Esophagus muscularis mucosa (tissue), 3 donors: Measurements from ENCODE around the gene LCE3E.

Experiments used
- CTCF ChIP-seq, 3 experiments: fragments of 200-600 bp in 2 of 3; fragments of 450-650 bp in 1 of 3; sonication (generic) in 2 of 3; IDR thresholded peaks; one replicate each; pipeline ENCODE4 v1.5.1; 2017 to 2019; ENCODE audit warnings: antibody characterized with exemption in 3 of 3, mild to moderate bottlenecking in 2 of 3, moderate library complexity in 1 of 3
- EP300 ChIP-seq: sonication (generic); formaldehyde crosslinking; IDR thresholded peaks from one replicate; pipeline ENCODE4 v1.6.1; 2017; ENCODE audit warnings: antibody characterized with exemption

DNA sequence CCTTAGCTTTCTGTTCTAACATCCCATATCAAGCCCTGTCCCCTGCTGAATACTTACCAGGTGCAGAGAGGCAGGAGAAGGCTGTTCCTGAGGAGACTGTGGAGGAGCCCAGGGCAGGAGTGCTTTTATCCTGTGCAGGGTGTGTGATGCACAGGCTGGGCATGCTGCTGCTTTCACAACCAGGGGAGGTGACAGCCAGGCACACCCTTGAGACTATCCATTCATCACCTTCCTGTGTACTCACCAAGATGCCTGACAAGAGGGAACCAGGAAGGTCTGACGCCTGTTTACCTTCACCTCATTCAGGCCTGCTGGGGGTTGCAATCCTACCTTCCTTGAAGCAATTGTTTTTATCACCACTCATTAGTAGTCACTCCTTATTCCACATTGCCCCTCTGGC, at the start of gene LCE3E:
- TF ChIP-seq CTCF (IDR thresholded peaks at IDR 0.05) (no peak), EP300 (no peak)
